ENCODE results near the gene PER3. TPM values are rescaled to one million over a fixed set of nuclear protein-coding genes. Genes with fewer than 3 reads are reported as not detected.

The PER3 gene
- total RNA-seq, 1 donor from 2014 or later, result 11.5 TPM

GRCh38 chr1:7813677-7814373, 29.7 kb downstream of the PER3 start:
- TF ChIP-seq, protein P1, sequence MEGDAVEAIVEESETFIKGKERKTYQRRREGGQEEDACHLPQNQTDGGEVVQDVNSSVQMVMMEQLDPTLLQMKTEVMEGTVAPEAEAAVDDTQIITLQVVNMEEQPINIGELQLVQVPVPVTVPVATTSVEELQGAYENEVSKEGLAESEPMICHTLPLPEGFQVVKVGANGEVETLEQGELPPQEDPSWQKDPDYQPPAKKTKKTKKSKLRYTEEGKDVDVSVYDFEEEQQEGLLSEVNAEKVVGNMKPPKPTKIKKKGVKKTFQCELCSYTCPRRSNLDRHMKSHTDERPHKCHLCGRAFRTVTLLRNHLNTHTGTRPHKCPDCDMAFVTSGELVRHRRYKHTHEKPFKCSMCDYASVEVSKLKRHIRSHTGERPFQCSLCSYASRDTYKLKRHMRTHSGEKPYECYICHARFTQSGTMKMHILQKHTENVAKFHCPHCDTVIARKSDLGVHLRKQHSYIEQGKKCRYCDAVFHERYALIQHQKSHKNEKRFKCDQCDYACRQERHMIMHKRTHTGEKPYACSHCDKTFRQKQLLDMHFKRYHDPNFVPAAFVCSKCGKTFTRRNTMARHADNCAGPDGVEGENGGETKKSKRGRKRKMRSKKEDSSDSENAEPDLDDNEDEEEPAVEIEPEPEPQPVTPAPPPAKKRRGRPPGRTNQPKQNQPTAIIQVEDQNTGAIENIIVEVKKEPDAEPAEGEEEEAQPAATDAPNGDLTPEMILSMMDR (IDR thresholded peaks at IDR 0.05; ENCODE audit: unreplicated experiment), result no peak
- no peak for DNase-seq (ENCODE audit: low spot score in 2 of 2, unreplicated experiment in 2 of 2)
- no peak overlapping the region for H3K4me3 Mint-ChIP-seq
- peaks cover 30% of the 10 kb centered on the region for H3K9me3 Mint-ChIP-seq
- no peaks in the 10 kb centered on the region for H3K4me1 Mint-ChIP-seq
- peaks cover 32% of the 10 kb centered on the region for H3K36me3 Mint-ChIP-seq
- no peak overlapping the region for H3K27ac Mint-ChIP-seq
- no peaks in the 10 kb centered on the region for H3K27me3 Mint-ChIP-seq (ENCODE audit: low read depth)

DNA sequence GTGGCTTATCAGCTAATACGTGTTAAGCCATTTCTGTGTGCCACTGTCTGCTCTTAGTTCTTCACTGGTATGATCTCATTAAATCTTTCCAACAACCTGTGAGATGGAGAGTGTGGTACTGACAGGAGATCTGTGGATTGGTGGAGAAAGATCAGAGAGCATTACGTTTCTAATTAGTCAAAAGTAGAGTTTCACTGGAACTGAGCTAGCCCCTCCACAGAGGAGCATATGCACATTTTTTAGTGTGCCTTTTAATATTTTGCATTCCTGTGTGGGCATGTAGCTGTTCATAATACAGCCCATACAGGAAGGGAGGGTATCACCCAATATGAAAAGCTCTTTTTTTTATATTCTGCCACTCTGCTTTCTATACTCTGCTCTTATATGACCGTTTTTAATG, 37.2 kb downstream of the PER3 start:
- H3K4me1 Mint-ChIP-seq, result no peaks in the 10 kb centered on the region

DNA sequence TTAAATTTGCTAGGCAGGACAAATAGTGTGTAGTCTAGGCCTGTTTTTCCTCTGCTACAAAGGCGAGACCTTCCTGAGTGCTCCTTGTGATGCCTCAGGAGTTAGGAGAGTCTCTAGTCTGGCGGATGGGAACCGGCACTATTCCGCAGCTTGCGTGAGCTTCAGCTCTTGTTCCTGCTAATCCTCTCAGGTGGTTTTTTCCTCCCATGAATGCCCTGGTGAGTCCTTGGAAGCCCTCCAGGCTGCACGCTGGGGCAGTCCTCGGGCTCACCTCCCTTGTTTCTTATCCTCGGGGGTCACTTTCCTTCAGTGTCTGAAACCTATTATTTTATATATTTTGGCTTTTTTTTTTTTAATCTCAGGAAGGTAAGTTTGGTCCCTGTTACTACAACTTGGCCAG, 40.6 kb downstream of the PER3 start:
- H3K4me3 Mint-ChIP-seq, result no peak overlapping the region
- TF ChIP-seq, protein P1 (IDR thresholded peaks at IDR 0.05; ENCODE audit: unreplicated experiment), result no peak
- no peaks in the 10 kb centered on the region for H3K9me3 Mint-ChIP-seq
- H3K4me1 Mint-ChIP-seq, result no peaks in the 10 kb centered on the region
- H3K27me3 Mint-ChIP-seq (ENCODE audit: low read depth), result no peaks in the 10 kb centered on the region
- no peak for DNase-seq (ENCODE audit: low spot score in 2 of 2, unreplicated experiment in 2 of 2)
- H3K27ac Mint-ChIP-seq, result no peak overlapping the region
- peaks cover 27% of the 10 kb centered on the region for H3K36me3 Mint-ChIP-seq

More for the DNA sequence above, 37.2 kb downstream of the PER3 start:
- TF ChIP-seq, protein P1 (IDR thresholded peaks at IDR 0.05; ENCODE audit: unreplicated experiment), result no peak
- no peak overlapping the region for H3K4me3 Mint-ChIP-seq
- H3K27ac Mint-ChIP-seq, result no peak overlapping the region
- H3K9me3 Mint-ChIP-seq, result peaks cover 1% of the 10 kb centered on the region
- no peaks in the 10 kb centered on the region for H3K27me3 Mint-ChIP-seq (ENCODE audit: low read depth)
- peaks cover 26% of the 10 kb centered on the region for H3K36me3 Mint-ChIP-seq
- DNase-seq (ENCODE audit: low spot score in 2 of 2, unreplicated experiment in 2 of 2), result no peak

DNA sequence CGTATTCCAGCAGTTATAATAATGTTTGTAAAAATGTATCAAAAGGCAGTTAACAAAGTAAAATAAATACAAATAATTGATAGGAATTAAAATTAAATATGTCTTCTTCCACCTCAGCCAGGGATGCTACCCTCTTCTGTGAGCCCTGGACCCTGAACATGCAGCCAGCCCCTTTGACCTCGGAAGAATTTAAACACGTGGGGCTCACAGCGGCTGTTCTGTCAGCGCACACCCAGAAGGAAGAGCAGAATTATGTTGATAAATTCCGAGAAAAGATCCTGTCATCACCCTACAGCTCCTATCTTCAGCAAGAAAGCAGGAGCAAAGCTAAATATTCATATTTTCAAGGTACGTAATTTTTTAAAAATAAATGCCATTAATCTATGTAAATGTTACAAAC, 42.3 kb downstream of the PER3 start:
- TF ChIP-seq, protein P1 (IDR thresholded peaks at IDR 0.05; ENCODE audit: unreplicated experiment), result no peak
- H3K36me3 Mint-ChIP-seq, result peaks cover 19% of the 10 kb centered on the region
- H3K27me3 Mint-ChIP-seq (ENCODE audit: low read depth), result no peaks in the 10 kb centered on the region
- no peaks in the 10 kb centered on the region for H3K9me3 Mint-ChIP-seq
- peaks cover 2% of the 10 kb centered on the region for H3K4me1 Mint-ChIP-seq
- DNase-seq (ENCODE audit: low spot score in 2 of 2, unreplicated experiment in 2 of 2), result no peak
- no peak overlapping the region for H3K27ac Mint-ChIP-seq
- H3K4me3 Mint-ChIP-seq, result no peak overlapping the region

GRCh38 chr1:7827126-7827955, 43.2 kb downstream of the PER3 start:
- no peaks in the 10 kb centered on the region for H3K27me3 Mint-ChIP-seq (ENCODE audit: low read depth)
- no peak for DNase-seq (ENCODE audit: low spot score in 2 of 2, unreplicated experiment in 2 of 2)
- H3K36me3 Mint-ChIP-seq, result peaks cover 16% of the 10 kb centered on the region
- TF ChIP-seq, protein P1 (IDR thresholded peaks at IDR 0.05; ENCODE audit: unreplicated experiment), result no peak
- H3K27ac Mint-ChIP-seq, result no peak overlapping the region
- peaks cover 5% of the 10 kb centered on the region for H3K4me1 Mint-ChIP-seq
- H3K4me3 Mint-ChIP-seq, result no peak overlapping the region
- no peaks in the 10 kb centered on the region for H3K9me3 Mint-ChIP-seq
